ENCODE data around the gene MYOG. TPM values are rescaled to one million over a fixed set of nuclear protein-coding genes. Genes with fewer than 3 reads are reported as not detected.

The MYOG gene
- total and polyA plus RNA-seq, 10 of the 15 experiments (the other 5 are each of a cell fraction or from before 2014, with no cell fraction given), result not detected

GRCh38 chr1:203069030-203069747, 16.6 kb downstream of the MYOG start:
- Histone ChIP-seq H3K4me2 (ENCODE audit: control insufficient read depth, insufficient read depth) (peak overlapping the region; percentile 12; the same call in 1 of the 2 replicates), H3K36me3 (ENCODE audit: control insufficient read depth in 2 of 2, insufficient read depth in 2 of 2, low read length in 1 of 2) (no peaks in the 10 kb centered on the region), H3K27me3 (replicated peaks in 1 of 2; ENCODE audit: control insufficient read depth in 2 of 2, insufficient read depth in 2 of 2, low read length in 1 of 2) (no peaks in the 10 kb centered on the region; a peak in 1 of 4 replicates), H3K9ac (ENCODE audit: control insufficient read depth, insufficient read depth, low read length) (no peak overlapping the region), H3K4me1 (ENCODE audit: control insufficient read depth, insufficient read depth, low read length) (no peaks in the 10 kb centered on the region; the same call in 1 of the 2 replicates), H3K9me3 (replicated peaks; ENCODE audit: control insufficient read depth, insufficient read depth, low read length) (no peaks in the 10 kb centered on the region), H4K20me1 (ENCODE audit: control insufficient read depth, insufficient read depth) (no peaks in the 10 kb centered on the region), H3K79me2 (ENCODE audit: control insufficient read depth, insufficient read depth, low read length) (no peaks in the 10 kb centered on the region), H3K27ac (ENCODE audit: control insufficient read depth, insufficient read depth) (no peak overlapping the region), H2AFZ (ENCODE audit: control insufficient read depth, low read depth, low read length) (no peak overlapping the region), H3K4me3 (no peak overlapping the region)
- 20% methylated on average over 4 of the region's 4 CpGs for WGBS (ENCODE audit: insufficient coverage, insufficient replicate concordance, low lambda C conversion rate, missing lambda C conversion rate)
- ChIA-PET SMC1A (ENCODE audit: uncharacterized antibody, unreplicated experiment) (no interaction called here), CTCF (interaction anchor here (0.6 to 1.1 kb wide), 4 partner anchors 30 to 930 kb away, joined by 3 to 5 read pairs (median 3); no protein-coding TSS in a partner anchor), POLR2A (no interaction called here), RAD21 (ENCODE audit: unreplicated experiment) (interaction anchor here (1.3 kb wide), 1 partner anchor 30 kb away, joined by 3 read pairs; no protein-coding TSS in a partner anchor)
- intact Hi-C loops (cut with micrococcal nuclease; ENCODE audit: unreplicated experiment), result no loop called here
- BruUV-seq (replicated peaks), result no TSS peak
- ATAC-seq, result no peak
- no peak for FAIRE-seq
- TF ChIP-seq TCF3 (IDR thresholded peaks at IDR 0.05; ENCODE audit: borderline replicate concordance, insufficient read depth, low read depth, low read length) (no peak), ZNF687 (IDR thresholded peaks at IDR 0.05) (no peak), CEBPB (IDR thresholded peaks at IDR 0.05; ENCODE audit: borderline replicate concordance in 1 of 2, low read depth in 2 of 2, low read length in 2 of 2) (no peak), RUNX3 (IDR thresholded peaks at IDR 0.05; ENCODE audit: low read length) (no peak), MAX (IDR thresholded peaks at IDR 0.05; ENCODE audit: low read depth, low read length) (no peak), ZNF384 (IDR thresholded peaks at IDR 0.05; ENCODE audit: borderline replicate concordance, low read depth, low read length) (no peak)
- no peak for DNase-seq (ENCODE audit: low read depth, low spot score)
- in situ Hi-C loops (cut with MboI), result no loop called here
